A549 treated with GW870086 at 1 μM for 4 hours (cell line): Measurements from ENCODE around the gene ODAD4. TPM values are rescaled to one million over a fixed set of nuclear protein-coding genes. Genes with fewer than 3 reads are reported as not detected.

Source experiments
- total RNA-seq: library from RNA; stranded (reverse); fragments of 200-300 nt; extraction: Qiagen RNA extraction; gene quantifications from 5 replicates; pipeline ENCODE4 v1.2.3, GENCODE V29; 2022; ENCODE audit warnings: low read depth

The ODAD4 gene, protein sequence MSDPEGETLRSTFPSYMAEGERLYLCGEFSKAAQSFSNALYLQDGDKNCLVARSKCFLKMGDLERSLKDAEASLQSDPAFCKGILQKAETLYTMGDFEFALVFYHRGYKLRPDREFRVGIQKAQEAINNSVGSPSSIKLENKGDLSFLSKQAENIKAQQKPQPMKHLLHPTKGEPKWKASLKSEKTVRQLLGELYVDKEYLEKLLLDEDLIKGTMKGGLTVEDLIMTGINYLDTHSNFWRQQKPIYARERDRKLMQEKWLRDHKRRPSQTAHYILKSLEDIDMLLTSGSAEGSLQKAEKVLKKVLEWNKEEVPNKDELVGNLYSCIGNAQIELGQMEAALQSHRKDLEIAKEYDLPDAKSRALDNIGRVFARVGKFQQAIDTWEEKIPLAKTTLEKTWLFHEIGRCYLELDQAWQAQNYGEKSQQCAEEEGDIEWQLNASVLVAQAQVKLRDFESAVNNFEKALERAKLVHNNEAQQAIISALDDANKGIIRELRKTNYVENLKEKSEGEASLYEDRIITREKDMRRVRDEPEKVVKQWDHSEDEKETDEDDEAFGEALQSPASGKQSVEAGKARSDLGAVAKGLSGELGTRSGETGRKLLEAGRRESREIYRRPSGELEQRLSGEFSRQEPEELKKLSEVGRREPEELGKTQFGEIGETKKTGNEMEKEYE
- 0.98 to 1.6 TPM (median 1.3 TPM) in 5 replicates for total RNA-seq

DNA sequence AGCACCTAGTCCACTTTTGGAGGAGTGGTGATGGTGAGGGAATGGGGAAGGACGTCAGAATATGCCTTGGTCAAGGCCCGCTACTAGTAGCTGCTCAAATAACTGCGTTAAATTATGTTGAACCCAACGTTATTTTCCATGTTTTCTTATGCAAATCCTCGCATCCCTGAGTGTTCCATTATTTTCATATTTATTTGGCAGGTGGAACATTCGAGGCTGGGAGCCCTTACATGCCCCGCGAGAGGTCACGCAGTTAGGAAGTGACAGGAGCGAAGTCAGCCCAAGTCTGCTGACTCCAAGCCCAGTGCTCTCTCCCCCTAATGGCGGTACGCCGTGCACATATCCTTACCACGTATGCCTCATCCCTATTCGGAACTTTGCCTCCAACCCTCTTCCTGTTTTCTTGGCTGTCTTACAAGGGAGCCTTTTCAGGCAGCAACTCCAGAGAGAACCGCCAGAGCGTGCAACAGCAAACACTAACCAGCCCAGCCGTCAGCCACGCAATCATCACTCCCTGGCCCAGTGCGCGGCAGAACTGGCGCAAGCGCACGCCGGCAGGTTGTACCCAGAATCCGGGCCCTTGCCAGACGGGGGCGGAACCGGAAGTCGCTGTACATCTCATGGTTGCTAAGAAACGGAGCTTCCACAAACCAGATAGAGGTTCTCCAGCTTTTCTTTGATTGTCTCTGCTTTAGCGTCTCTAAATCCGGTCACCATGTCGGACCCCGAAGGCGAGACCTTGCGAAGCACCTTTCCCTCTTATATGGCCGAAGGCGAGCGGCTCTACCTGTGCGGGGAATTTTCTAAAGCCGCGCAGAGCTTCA, at the start of gene ODAD4:
TSS of gene ODAD4 (plus strand) at position 609 of the 824 bp plus-strand sequence. CDS start at position 716, 107 bp downstream.

DNA sequence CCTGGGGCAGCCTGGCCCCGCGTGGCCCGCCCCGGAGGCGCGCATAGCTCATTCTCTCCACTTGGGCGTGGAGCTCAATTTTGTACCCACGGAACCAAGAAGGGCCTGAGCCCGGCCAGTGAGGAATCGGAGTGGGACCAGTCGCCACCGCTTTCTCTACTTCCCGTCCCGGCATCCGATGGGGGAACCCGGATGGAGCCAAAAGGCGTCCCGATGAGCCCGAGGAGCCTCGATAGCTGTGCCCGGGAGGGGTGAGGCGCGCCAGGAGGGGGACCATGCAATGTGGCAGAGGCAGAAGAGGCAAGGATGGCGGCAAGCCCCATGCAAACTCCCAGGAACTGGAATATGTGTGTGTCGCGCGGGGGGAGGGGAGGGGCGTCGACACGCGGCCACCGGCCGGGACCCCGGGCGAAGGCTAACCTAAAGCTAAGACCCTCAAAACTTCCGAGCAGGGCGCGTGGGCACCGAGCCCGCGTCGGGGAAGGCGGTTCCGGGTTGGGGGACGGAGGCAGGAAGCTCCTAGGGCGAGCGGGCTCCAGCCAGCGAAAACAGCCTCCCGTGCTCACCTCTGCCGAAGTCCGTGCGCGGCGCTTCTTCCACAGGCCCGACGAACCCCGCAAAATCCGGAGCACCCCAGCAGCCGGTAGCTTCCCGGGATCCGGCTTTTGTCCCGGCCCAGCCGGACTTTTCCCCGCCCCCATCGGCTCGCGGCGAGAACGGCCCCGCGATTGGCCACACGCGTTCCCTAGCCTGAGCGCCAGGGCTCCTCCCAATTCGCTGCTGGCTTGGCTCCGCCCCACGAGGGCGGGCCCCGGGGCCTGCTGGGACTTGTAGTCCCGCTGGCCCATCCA, 11.9 kb upstream of the ODAD4 start, which contains the start of gene ACLY:
TSS of gene ACLY (minus strand) at position 638 of the 851 bp plus-strand sequence. CDS start 5,078 bp downstream, outside the sequence.

DNA sequence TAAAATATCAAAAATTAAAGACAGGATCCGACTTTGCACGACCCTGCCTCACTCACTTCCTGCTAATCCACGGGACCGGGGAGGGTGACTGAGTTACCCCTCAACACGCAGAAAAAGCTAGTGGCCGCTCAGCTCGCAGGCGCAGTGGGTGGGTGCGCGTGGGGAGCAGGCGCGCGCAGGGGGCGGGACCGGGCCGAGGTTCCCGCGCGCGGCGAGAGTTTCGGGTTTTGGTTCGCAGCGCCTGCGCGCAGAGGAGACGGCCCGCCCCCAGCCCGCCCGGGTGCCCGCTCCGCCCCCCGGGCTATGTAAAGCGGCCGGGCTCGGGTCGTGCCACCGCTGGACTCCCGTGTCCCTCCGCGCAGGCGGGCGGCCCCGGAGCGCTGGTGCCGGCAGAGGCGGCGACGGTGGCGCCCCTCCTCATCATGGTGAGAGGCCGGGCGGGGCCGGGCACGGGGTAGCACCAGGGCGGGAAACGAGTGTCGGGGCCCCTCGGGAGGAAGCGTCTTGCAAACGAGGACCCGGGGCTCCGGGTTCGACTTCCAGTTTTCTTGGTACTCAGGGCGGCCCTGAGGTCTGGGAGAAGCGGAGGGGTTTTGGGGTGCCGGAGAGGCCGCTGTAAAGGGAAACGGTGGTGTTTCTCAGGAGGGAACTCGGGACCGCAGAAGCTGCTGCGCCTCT, 36.2 kb downstream of the ODAD4 start, which contains the start of gene CNP:
TSS of gene CNP (plus strand) at position 333 of the 678 bp plus-strand sequence. CDS start at position 423, 90 bp downstream.

Other genes with a start within 250 kb of the ODAD4 start
- gene EIF1, start 241.7 kb upstream of the ODAD4 start, total RNA-seq: 1,141 to 1,532 TPM (median 1,312 TPM) in 5 replicates
- gene GAST, start 218.3 kb upstream of the ODAD4 start, total RNA-seq: 0.42 TPM in 1 of 5 replicates, not detected in the others
- 1.1 to 2.3 TPM (median 1.5 TPM) in 5 replicates for gene HAP1, start 196.0 kb upstream of the ODAD4 start, total RNA-seq
- 91.7 to 132 TPM (median 123 TPM) in 5 replicates for gene JUP, start 143.9 kb upstream of the ODAD4 start, total RNA-seq
- gene P3H4, start 118.7 kb upstream of the ODAD4 start, total RNA-seq: 25.8 to 38.7 TPM (median 35.0 TPM) in 5 replicates
- gene FKBP10, start 117.6 kb upstream of the ODAD4 start, total RNA-seq: 86.7 to 109 TPM (median 106 TPM) in 5 replicates
- 103 to 113 TPM (median 108 TPM) in 5 replicates for gene NT5C3B, start 94.4 kb upstream of the ODAD4 start, total RNA-seq
- not detected in 5 replicates for gene KLHL10, start 92.8 kb upstream of the ODAD4 start, total RNA-seq
- gene KLHL11, start 65.2 kb upstream of the ODAD4 start, total RNA-seq: 1.7 to 3.8 TPM (median 2.9 TPM) in 5 replicates
- gene ACLY, start 11.7 kb upstream of the ODAD4 start, total RNA-seq: 247 to 312 TPM (median 289 TPM) in 5 replicates
- 55.5 to 71.2 TPM (median 67.9 TPM) in 5 replicates for gene CNP, start 36.2 kb downstream of the ODAD4 start, total RNA-seq
- gene DNAJC7, start 86.8 kb downstream of the ODAD4 start, total RNA-seq: 111 to 123 TPM (median 118 TPM) in 5 replicates
- 42.0 to 45.8 TPM (median 44.8 TPM) in 5 replicates for gene NKIRAS2, start 89.5 kb downstream of the ODAD4 start, total RNA-seq
- gene C17orf113, start 120.0 kb downstream of the ODAD4 start, total RNA-seq: 0.48 to 0.94 TPM (median 0.69 TPM) in 5 replicates
- 0.14 to 0.32 TPM (median 0.27 TPM) in 4 of 5 replicates, not detected in the other for gene ZNF385C, start 167.9 kb downstream of the ODAD4 start, total RNA-seq
- 0.18 to 0.69 TPM (median 0.51 TPM) in 5 replicates for gene DHX58, start 182.1 kb downstream of the ODAD4 start, total RNA-seq
- gene KAT2A, start 190.8 kb downstream of the ODAD4 start, total RNA-seq: 36.5 to 47.8 TPM (median 45.1 TPM) in 5 replicates
- 0.08 TPM in 1 of 5 replicates, not detected in the others for gene HSPB9, start 192.2 kb downstream of the ODAD4 start, total RNA-seq
- gene RAB5C, start 224.4 kb downstream of the ODAD4 start, total RNA-seq: 222 to 266 TPM (median 257 TPM) in 5 replicates